ENCODE results near the gene SLC6A1. TPM values are rescaled to one million over a fixed set of nuclear protein-coding genes. Genes with fewer than 3 reads are reported as not detected.

The SLC6A1 gene
- total RNA-seq, 1 experiment from 2014 or later: not detected

- ChIA-PET POLR2A (ENCODE audit: low non-redundant PET) (no interaction called here), CTCF (no interaction called here)
- no peak for TF ChIP-seq EZH2 (IDR thresholded peaks at IDR 0.05; ENCODE audit: borderline replicate concordance, low read depth, low read length, poor library complexity, severe bottlenecking)
- TF ChIP-seq, protein P1, sequence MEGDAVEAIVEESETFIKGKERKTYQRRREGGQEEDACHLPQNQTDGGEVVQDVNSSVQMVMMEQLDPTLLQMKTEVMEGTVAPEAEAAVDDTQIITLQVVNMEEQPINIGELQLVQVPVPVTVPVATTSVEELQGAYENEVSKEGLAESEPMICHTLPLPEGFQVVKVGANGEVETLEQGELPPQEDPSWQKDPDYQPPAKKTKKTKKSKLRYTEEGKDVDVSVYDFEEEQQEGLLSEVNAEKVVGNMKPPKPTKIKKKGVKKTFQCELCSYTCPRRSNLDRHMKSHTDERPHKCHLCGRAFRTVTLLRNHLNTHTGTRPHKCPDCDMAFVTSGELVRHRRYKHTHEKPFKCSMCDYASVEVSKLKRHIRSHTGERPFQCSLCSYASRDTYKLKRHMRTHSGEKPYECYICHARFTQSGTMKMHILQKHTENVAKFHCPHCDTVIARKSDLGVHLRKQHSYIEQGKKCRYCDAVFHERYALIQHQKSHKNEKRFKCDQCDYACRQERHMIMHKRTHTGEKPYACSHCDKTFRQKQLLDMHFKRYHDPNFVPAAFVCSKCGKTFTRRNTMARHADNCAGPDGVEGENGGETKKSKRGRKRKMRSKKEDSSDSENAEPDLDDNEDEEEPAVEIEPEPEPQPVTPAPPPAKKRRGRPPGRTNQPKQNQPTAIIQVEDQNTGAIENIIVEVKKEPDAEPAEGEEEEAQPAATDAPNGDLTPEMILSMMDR (conservative IDR thresholded peaks at IDR 0.05; ENCODE audit: low read depth, low read length): no peak
- DNase-seq (ENCODE audit: low spot score): no peak
- no peak overlapping the region for H3K4me3 ChIP-seq (ENCODE audit: low read depth, low read length, poor library complexity, severe bottlenecking)
- no peaks in the 10 kb centered on the region for H3K4me1 ChIP-seq (ENCODE audit: insufficient read depth, low read length, poor library complexity, severe bottlenecking)
- no TSS peak for BruUV-seq (replicated peaks)
- H3K27ac ChIP-seq (ENCODE audit: low read depth, low read length, poor library complexity, severe bottlenecking): no peak overlapping the region
- peaks cover 76% of the 10 kb centered on the region for H3K27me3 ChIP-seq (replicated peaks; ENCODE audit: insufficient read depth, low read depth, low read length, poor library complexity)
- no peaks in the 10 kb centered on the region for H3K9me3 ChIP-seq (ENCODE audit: low read depth, low read length, poor library complexity, severe bottlenecking)
- no peaks in the 10 kb centered on the region for H3K36me3 ChIP-seq (ENCODE audit: insufficient read depth, low read length, poor library complexity, severe bottlenecking)
- intact Hi-C loops (cut with micrococcal nuclease; ENCODE audit: unreplicated experiment): no loop called here
Measured at GRCh38 chr3:10993729-10994065, 1.1 kb downstream of the SLC6A1 start.

DNA sequence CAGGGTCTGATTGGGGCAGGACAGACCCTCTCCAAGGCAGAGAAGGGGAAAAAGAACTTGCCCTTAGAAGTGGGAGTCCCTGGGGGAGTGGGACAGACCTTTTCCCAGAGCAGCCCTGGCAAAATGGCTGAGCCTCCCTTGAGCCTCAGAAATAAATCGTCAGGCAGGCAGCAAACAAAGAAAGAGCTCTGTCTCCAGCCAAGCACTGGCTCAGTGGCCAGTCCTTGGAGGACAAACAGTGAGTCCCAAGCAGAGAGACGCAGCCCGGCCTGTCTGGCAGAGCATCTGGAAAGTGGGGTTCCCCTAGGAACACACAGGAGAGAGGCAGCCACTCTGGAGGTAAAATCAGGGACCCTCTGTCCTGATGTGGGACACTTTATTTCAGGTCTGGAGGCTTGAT lies 1.8 kb downstream of the SLC6A1 start:
- no peak for DNase-seq (ENCODE audit: low spot score)
- Histone ChIP-seq H3K9me3 (ENCODE audit: low read depth, low read length, poor library complexity, severe bottlenecking) (no peaks in the 10 kb centered on the region), H3K4me1 (ENCODE audit: insufficient read depth, low read length, poor library complexity, severe bottlenecking) (no peaks in the 10 kb centered on the region), H3K36me3 (ENCODE audit: insufficient read depth, low read length, poor library complexity, severe bottlenecking) (no peaks in the 10 kb centered on the region), H3K4me3 (ENCODE audit: low read depth, low read length, poor library complexity, severe bottlenecking) (no peak overlapping the region), H3K27me3 (replicated peaks; ENCODE audit: insufficient read depth, low read depth, low read length, poor library complexity) (peaks cover 76% of the 10 kb centered on the region), H3K27ac (ENCODE audit: low read depth, low read length, poor library complexity, severe bottlenecking) (no peak overlapping the region)
- ChIA-PET POLR2A (ENCODE audit: low non-redundant PET) (no interaction called here), CTCF (no interaction called here)
- no TSS peak for BruUV-seq (replicated peaks)
- TF ChIP-seq EZH2 (IDR thresholded peaks at IDR 0.05; ENCODE audit: borderline replicate concordance, low read depth, low read length, poor library complexity, severe bottlenecking): no peak
- TF ChIP-seq, protein P1 (conservative IDR thresholded peaks at IDR 0.05; ENCODE audit: low read depth, low read length): no peak
- intact Hi-C loops (cut with micrococcal nuclease; ENCODE audit: unreplicated experiment): no loop called here

- CTCF ChIA-PET: no interaction called here
- intact Hi-C loops (cut with micrococcal nuclease; ENCODE audit: unreplicated experiment): no loop called here
- POLR2A ChIA-PET (ENCODE audit: low non-redundant PET): no interaction called here
Measured at GRCh38 chr3:10995871-10996270, 3.3 kb downstream of the SLC6A1 start.

More at GRCh38 chr3:10995871-10996270, 3.3 kb downstream of the SLC6A1 start:
- Histone ChIP-seq H3K4me1 (ENCODE audit: insufficient read depth, low read length, poor library complexity, severe bottlenecking) (no peaks in the 10 kb centered on the region), H3K9me3 (ENCODE audit: low read depth, low read length, poor library complexity, severe bottlenecking) (no peaks in the 10 kb centered on the region), H3K4me3 (ENCODE audit: low read depth, low read length, poor library complexity, severe bottlenecking) (no peak overlapping the region), H3K27ac (ENCODE audit: low read depth, low read length, poor library complexity, severe bottlenecking) (no peak overlapping the region), H3K27me3 (replicated peaks; ENCODE audit: insufficient read depth, low read depth, low read length, poor library complexity) (peaks cover 62% of the 10 kb centered on the region), H3K36me3 (ENCODE audit: insufficient read depth, low read length, poor library complexity, severe bottlenecking) (no peaks in the 10 kb centered on the region)
- DNase-seq (ENCODE audit: low spot score): no peak
- no TSS peak for BruUV-seq (replicated peaks)
- no peak for TF ChIP-seq EZH2 (IDR thresholded peaks at IDR 0.05; ENCODE audit: borderline replicate concordance, low read depth, low read length, poor library complexity, severe bottlenecking)
- TF ChIP-seq, protein P1 (conservative IDR thresholded peaks at IDR 0.05; ENCODE audit: low read depth, low read length): no peak
